OCI-LY3 (cell line): Measurements from ENCODE around the gene NAP1L1.

Experiments used
- EZH2phosphoT487 ChIP-seq: fragments of 200-600 bp; shearing (Covaris generic); IDR thresholded peaks from 2 replicates; pipeline ENCODE4 v1.6.1; 2018; ENCODE audit warnings: antibody characterized with exemption, mixed run types, low read depth
- TF ChIP-seq, protein P1 (sequence below): fragments of 200-600, 300-600 bp; sonication (generic); IDR thresholded peaks from 2 replicates; pipeline ENCODE4 v1.5.1; 2014; ENCODE audit warnings: antibody characterized with exemption, low read length, low read depth

GRCh38 chr12:76025601-76026575, 58.6 kb downstream of the NAP1L1 start:
- TF ChIP-seq, protein P1, sequence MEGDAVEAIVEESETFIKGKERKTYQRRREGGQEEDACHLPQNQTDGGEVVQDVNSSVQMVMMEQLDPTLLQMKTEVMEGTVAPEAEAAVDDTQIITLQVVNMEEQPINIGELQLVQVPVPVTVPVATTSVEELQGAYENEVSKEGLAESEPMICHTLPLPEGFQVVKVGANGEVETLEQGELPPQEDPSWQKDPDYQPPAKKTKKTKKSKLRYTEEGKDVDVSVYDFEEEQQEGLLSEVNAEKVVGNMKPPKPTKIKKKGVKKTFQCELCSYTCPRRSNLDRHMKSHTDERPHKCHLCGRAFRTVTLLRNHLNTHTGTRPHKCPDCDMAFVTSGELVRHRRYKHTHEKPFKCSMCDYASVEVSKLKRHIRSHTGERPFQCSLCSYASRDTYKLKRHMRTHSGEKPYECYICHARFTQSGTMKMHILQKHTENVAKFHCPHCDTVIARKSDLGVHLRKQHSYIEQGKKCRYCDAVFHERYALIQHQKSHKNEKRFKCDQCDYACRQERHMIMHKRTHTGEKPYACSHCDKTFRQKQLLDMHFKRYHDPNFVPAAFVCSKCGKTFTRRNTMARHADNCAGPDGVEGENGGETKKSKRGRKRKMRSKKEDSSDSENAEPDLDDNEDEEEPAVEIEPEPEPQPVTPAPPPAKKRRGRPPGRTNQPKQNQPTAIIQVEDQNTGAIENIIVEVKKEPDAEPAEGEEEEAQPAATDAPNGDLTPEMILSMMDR: no peak
- no peak for TF ChIP-seq EZH2phosphoT487
